ENCODE data around the gene NOL6. TPM values are rescaled to one million over a fixed set of nuclear protein-coding genes. Genes with fewer than 3 reads are reported as not detected.
A peak's percentile ranks its signal among the peaks of the same experiment; 100 is the strongest.

The NOL6 gene
- total and polyA plus RNA-seq, 9 of the 15 experiments (the other 6 are each of a cell fraction or from before 2014, with no cell fraction given), result 7.7 to 58.9 (median 27.0) TPM

DNA sequence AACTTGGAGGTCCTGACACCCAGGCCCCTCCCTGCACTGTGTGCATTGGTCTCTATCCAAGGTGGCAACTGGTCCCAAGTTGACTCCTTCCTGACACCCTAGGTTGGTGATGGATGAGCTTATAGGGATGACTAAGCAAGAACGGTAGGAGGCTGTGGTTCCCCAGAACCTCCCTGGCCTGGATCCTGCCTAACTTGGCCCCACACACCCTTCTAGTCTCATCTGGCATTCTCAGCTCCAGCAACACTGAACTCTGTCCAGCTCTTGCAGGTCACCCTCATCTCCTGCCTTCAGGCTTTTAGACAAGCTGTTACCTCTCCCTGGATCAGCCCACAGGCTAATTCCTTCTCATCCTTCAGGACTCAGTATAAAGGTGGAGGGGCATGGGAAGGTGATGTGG lies 42.8 kb downstream of the NOL6 start (continued):
- TF ChIP-seq, protein P1, sequence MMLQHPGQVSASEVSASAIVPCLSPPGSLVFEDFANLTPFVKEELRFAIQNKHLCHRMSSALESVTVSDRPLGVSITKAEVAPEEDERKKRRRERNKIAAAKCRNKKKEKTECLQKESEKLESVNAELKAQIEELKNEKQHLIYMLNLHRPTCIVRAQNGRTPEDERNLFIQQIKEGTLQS (IDR thresholded peaks at IDR 0.05), result peak; percentile 12; the same call in 1 of the 2 replicates
- TF ChIP-seq, protein P1 (CRISPR knock-in tag; conservative IDR thresholded peaks at IDR 0.05), result no peak

DNA sequence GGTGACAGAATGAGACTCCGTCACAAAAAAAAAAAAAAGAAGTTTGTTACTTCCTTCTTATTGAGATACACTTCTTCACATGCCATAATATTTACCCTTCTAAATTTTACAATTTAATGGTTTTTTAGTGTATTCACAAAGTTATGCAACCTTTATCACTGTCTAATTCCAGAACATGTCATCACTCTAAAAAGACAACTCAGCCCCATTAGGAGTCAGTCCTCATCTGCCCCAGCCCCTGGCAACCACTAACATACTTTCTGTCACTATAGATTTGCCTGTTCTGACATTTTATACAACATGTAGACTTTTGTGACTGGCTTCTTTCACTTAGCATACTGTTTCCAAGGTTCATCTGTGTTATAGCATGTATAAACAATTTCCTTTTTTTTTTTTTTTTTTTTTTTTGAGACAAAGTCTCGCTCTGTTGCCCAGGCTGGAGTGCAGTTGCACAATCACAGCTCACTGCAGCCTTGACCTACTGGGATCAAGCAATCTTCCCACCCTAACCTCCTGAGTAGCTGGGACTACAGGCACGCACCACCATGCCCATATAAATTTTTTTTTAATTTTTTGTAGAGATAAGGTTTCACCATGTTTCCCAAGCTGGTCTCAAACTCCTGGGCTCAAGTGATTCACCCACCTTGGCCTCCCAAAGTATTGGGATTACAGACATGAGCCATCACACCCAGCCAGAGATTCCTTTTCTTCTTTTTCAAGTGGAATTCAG lies 44.3 kb downstream of the NOL6 start:
- H3K79me2 ChIP-seq (ENCODE audit: control insufficient read depth, insufficient read depth, low read length), result no peaks in the 10 kb centered on the region
- H3K36me3 ChIP-seq (ENCODE audit: control insufficient read depth, insufficient read depth, low read length), result no peaks in the 10 kb centered on the region
- TF ChIP-seq CEBPG (CRISPR knock-in tag; IDR thresholded peaks at IDR 0.05) (no peak), CEBPG (tag; conservative IDR thresholded peaks at IDR 0.05 in 1 of 2, IDR thresholded peaks at IDR 0.05 in 1 of 2) (peak in 1 of 2 experiments; percentile 54; a peak in 2 of 4 replicates), ZNF699 (CRISPR knock-in tag; IDR thresholded peaks at IDR 0.05; ENCODE audit: insufficient replicate concordance) (no peak), ZNF79 (CRISPR knock-in tag; IDR thresholded peaks at IDR 0.05; ENCODE audit: low read depth) (no peak), CEBPB (tag; IDR thresholded peaks at IDR 0.05) (peak; percentile 59)
- peaks cover 24 to 33% of the 10 kb centered on the region in 2 experiments for H3K4me1 ChIP-seq (replicated peaks in 1 of 2; ENCODE audit: control insufficient read depth in 2 of 2, insufficient read depth in 2 of 2, low read length in 2 of 2)
- H3K4me3 ChIP-seq, result no peak overlapping the region
- POLR2A ChIA-PET, result no interaction called here
- H4K20me1 ChIP-seq (replicated peaks; ENCODE audit: control insufficient read depth, insufficient read depth, low read length), result no peaks in the 10 kb centered on the region
- no peak for FAIRE-seq
- no peak overlapping the region for H3K27ac ChIP-seq (ENCODE audit: extremely low read depth, low read depth, low read length)
- no peak overlapping the region for H3K4me2 ChIP-seq (ENCODE audit: insufficient read depth, low read length)
- DNase-seq (ENCODE audit: extremely low read depth in 1 of 4, low spot score in 3 of 4), result no peak
- ATAC-seq, result no peak
- H3K9me1 ChIP-seq (ENCODE audit: control insufficient read depth, insufficient read depth, low read length), result no peaks in the 10 kb centered on the region
- intact Hi-C loops (cut with micrococcal nuclease), result no loop called here
- CTCF ChIA-PET (ENCODE audit: low intra/inter-chr PET ratio), result no interaction called here
- WGBS (ENCODE audit: insufficient coverage, low coverage, missing lambda C conversion rate), result 60% methylated on average over 2 of the region's 3 CpGs
- H3K27me3 ChIP-seq (ENCODE audit: control insufficient read depth in 2 of 2, insufficient read depth in 2 of 2, low read length in 2 of 2), result no peaks in the 10 kb centered on the region
- H3K9me3 ChIP-seq (replicated peaks; ENCODE audit: control insufficient read depth, insufficient read depth, low read depth, low read length), result no peaks in the 10 kb centered on the region
- BruUV-seq (replicated peaks), result no TSS peak
- in situ Hi-C loops (cut with MboI), result no loop called here
- H2AFZ ChIP-seq (ENCODE audit: low read depth, low read length), result no peak overlapping the region
- H3K9ac ChIP-seq (ENCODE audit: insufficient read depth in 1 of 2, low read depth in 2 of 2, low read length in 2 of 2), result no peak overlapping the region
